Adipocyte (in vitro differentiated cells): ENCODE data around the gene MLXIP.

Source experiments
- DNase-seq: peaks from one replicate; pipeline ENCODE4 v3.0.0-alpha.2; 2015; ENCODE audit warnings: low read depth
- H3K27me3 ChIP-seq: replicated peaks from 2 replicates; pipeline ENCODE4 v1.7.0; 2013; ENCODE audit warnings: mild to moderate bottlenecking, low read length, moderate library complexity; ENCODE audit not compliant: control insufficient read depth, insufficient read depth
- H3K36me3 ChIP-seq: 2 replicates; pipeline ENCODE4 v1.7.0; 2013; ENCODE audit warnings: low read length, mild to moderate bottlenecking, moderate library complexity; ENCODE audit not compliant: control insufficient read depth, insufficient read depth, severe bottlenecking
- H3K4me1 ChIP-seq: 2 replicates; pipeline ENCODE4 v1.7.0; 2013; ENCODE audit warnings: mild to moderate bottlenecking, low read length, moderate library complexity; ENCODE audit not compliant: control insufficient read depth, insufficient read depth
- H3K4me3 ChIP-seq: 2 replicates; pipeline ENCODE4 v1.7.0; 2013; ENCODE audit warnings: mild to moderate bottlenecking, low read length, moderate library complexity
- H3K9ac ChIP-seq: 2 replicates; pipeline ENCODE4 v1.7.0; 2013; ENCODE audit warnings: mild to moderate bottlenecking, low read length, moderate library complexity
- H3K9me3 ChIP-seq: 2 replicates; pipeline ENCODE4 v1.7.0; 2013; ENCODE audit warnings: mild to moderate bottlenecking, low read length, moderate library complexity; ENCODE audit not compliant: control insufficient read depth

The MLXIP gene

GRCh38 chr12:122147514-122148290 is 69.1 kb downstream of the MLXIP start:
- no peaks in the 10 kb centered on the region for H3K27me3 ChIP-seq
- no peak for DNase-seq
- H3K36me3 ChIP-seq, result peaks cover 7% of the 10 kb centered on the region
- H3K4me3 ChIP-seq, result no peak overlapping the region
- no peaks in the 10 kb centered on the region for H3K9me3 ChIP-seq
- H3K9ac ChIP-seq, result no peak overlapping the region
- H3K4me1 ChIP-seq, result no peaks in the 10 kb centered on the region

- H3K9ac ChIP-seq, result no peak overlapping the region
- H3K27me3 ChIP-seq, result no peaks in the 10 kb centered on the region
Measured at GRCh38 chr12:122148657-122149056, 70.1 kb downstream of the MLXIP start.

GRCh38 chr12:122150127-122150681 is 71.6 kb downstream of the MLXIP start:
- no peak overlapping the region for H3K4me3 ChIP-seq
- no peaks in the 10 kb centered on the region for H3K27me3 ChIP-seq
- no peaks in the 10 kb centered on the region for H3K36me3 ChIP-seq
- H3K9ac ChIP-seq, result no peak overlapping the region
- H3K9me3 ChIP-seq, result no peaks in the 10 kb centered on the region
- DNase-seq, result no peak
- no peaks in the 10 kb centered on the region for H3K4me1 ChIP-seq

More at GRCh38 chr12:122148657-122149056, 70.1 kb downstream of the MLXIP start:
- Histone ChIP-seq H3K36me3 (no peaks in the 10 kb centered on the region), H3K4me3 (no peak overlapping the region), H3K4me1 (no peaks in the 10 kb centered on the region), H3K9me3 (no peaks in the 10 kb centered on the region)
- DNase-seq, result no peak

GRCh38 chr12:122152754-122153153 is 74.2 kb downstream of the MLXIP start:
- no peaks in the 10 kb centered on the region for H3K27me3 ChIP-seq
- H3K4me1 ChIP-seq, result no peaks in the 10 kb centered on the region
- no peak overlapping the region for H3K9ac ChIP-seq
- H3K36me3 ChIP-seq, result no peaks in the 10 kb centered on the region
- H3K4me3 ChIP-seq, result no peak overlapping the region
- H3K9me3 ChIP-seq, result no peaks in the 10 kb centered on the region
- DNase-seq, result no peak

- Histone ChIP-seq H3K4me3 (no peak overlapping the region), H3K36me3 (no peaks in the 10 kb centered on the region), H3K9me3 (no peaks in the 10 kb centered on the region), H3K9ac (no peak overlapping the region), H3K4me1 (no peaks in the 10 kb centered on the region), H3K27me3 (no peaks in the 10 kb centered on the region)
- DNase-seq, result no peak
Measured at GRCh38 chr12:122155705-122156104, 77.1 kb downstream of the MLXIP start.

GRCh38 chr12:122158700-122159285 is 80.2 kb downstream of the MLXIP start:
- no peak for DNase-seq
- Histone ChIP-seq H3K4me1 (no peaks in the 10 kb centered on the region), H3K36me3 (no peaks in the 10 kb centered on the region), H3K4me3 (no peak overlapping the region), H3K9ac (no peak overlapping the region), H3K9me3 (no peaks in the 10 kb centered on the region), H3K27me3 (no peaks in the 10 kb centered on the region)

- no peak for DNase-seq
- Histone ChIP-seq H3K4me3 (no peak overlapping the region), H3K36me3 (no peaks in the 10 kb centered on the region), H3K9ac (no peak overlapping the region), H3K27me3 (no peaks in the 10 kb centered on the region), H3K4me1 (no peaks in the 10 kb centered on the region), H3K9me3 (no peaks in the 10 kb centered on the region)
Measured at GRCh38 chr12:122159882-122160281, 81.3 kb downstream of the MLXIP start.

GRCh38 chr12:122160761-122161160 is 82.2 kb downstream of the MLXIP start:
- no peaks in the 10 kb centered on the region for H3K4me1 ChIP-seq
- H3K4me3 ChIP-seq, result no peak overlapping the region
- H3K27me3 ChIP-seq, result no peaks in the 10 kb centered on the region
- H3K9ac ChIP-seq, result no peak overlapping the region
- H3K36me3 ChIP-seq, result no peaks in the 10 kb centered on the region
- no peak for DNase-seq
- H3K9me3 ChIP-seq, result no peaks in the 10 kb centered on the region

- DNase-seq, result no peak
- Histone ChIP-seq H3K4me3 (no peak overlapping the region), H3K36me3 (no peaks in the 10 kb centered on the region), H3K4me1 (no peaks in the 10 kb centered on the region), H3K9ac (no peak overlapping the region), H3K9me3 (no peaks in the 10 kb centered on the region), H3K27me3 (no peaks in the 10 kb centered on the region)
Measured at GRCh38 chr12:122161682-122162081, 83.1 kb downstream of the MLXIP start.

GRCh38 chr12:122162976-122163375 is 84.4 kb downstream of the MLXIP start:
- Histone ChIP-seq H3K27me3 (no peaks in the 10 kb centered on the region), H3K4me3 (no peak overlapping the region), H3K9me3 (no peaks in the 10 kb centered on the region), H3K9ac (no peak overlapping the region), H3K36me3 (no peaks in the 10 kb centered on the region), H3K4me1 (no peaks in the 10 kb centered on the region)
- DNase-seq, result no peak

- Histone ChIP-seq H3K4me3 (no peak overlapping the region), H3K4me1 (no peaks in the 10 kb centered on the region), H3K9me3 (no peaks in the 10 kb centered on the region), H3K9ac (no peak overlapping the region), H3K27me3 (peaks cover 7% of the 10 kb centered on the region), H3K36me3 (no peaks in the 10 kb centered on the region)
- no peak for DNase-seq
Measured at GRCh38 chr12:122166422-122167349, 88.1 kb downstream of the MLXIP start.
